Gastroesophageal sphincter (tissue), 4 donors: ENCODE results near the gene PPP1R37. TPM values are rescaled to one million over a fixed set of nuclear protein-coding genes. Genes with fewer than 3 reads are reported as not detected.
A peak's percentile ranks its signal among the peaks of the same experiment; 100 is the strongest.

Experiments
- ATAC-seq: fragments of 150-250 bp; one replicate; pipeline ENCODE4 v1.9.1; 2016; ENCODE audit warnings: mild to moderate bottlenecking, moderate library complexity
- H3K27ac ChIP-seq, 4 donors: fragments of 200-600 bp; sonication (generic) in 3 of 4; 1 replicate in 3 of 4; 2 replicates in 1 of 4; pipeline ENCODE4 v1.5.1; 2016 to 2019
- H3K27me3 ChIP-seq: fragments of 200-600 bp; sonication (generic); one replicate; pipeline ENCODE4 v1.5.1; 2019
- H3K36me3 ChIP-seq, 2 donors: fragments of 200-600 bp; sonication (generic); one replicate each; pipeline ENCODE4 v1.5.1; 2019; ENCODE audit warnings: control low read depth in 1 of 2
- H3K4me1 ChIP-seq, 3 donors: fragments of 200-600 bp; sonication (generic); 1 replicate in 2 of 3; 2 replicates in 1 of 3; pipeline ENCODE4 v1.5.1; 2016 to 2019; ENCODE audit warnings: control low read depth in 2 of 3
- H3K4me3 ChIP-seq, 2 donors: fragments of 200-600 bp; sonication (generic); one replicate each; pipeline ENCODE4 v1.5.1; 2019; ENCODE audit warnings: mild to moderate bottlenecking in 1 of 2, moderate library complexity in 1 of 2
- H3K9me3 ChIP-seq, 3 donors: fragments of 200-600 bp; sonication (generic); one replicate each; pipeline ENCODE4 v1.5.1; 2017 to 2019; ENCODE audit warnings: control low read depth in 2 of 3
- CTCF ChIP-seq, 4 experiments: fragments of 200-600 bp in 2 of 4; fragments of 450-650 bp in 2 of 4; sonication (generic) in 1 of 4; IDR thresholded peaks; one replicate each; pipeline ENCODE4 v1.5.1; 2017 to 2019; ENCODE audit warnings: antibody characterized with exemption in 4 of 4, mild to moderate bottlenecking in 2 of 4, moderate library complexity in 2 of 4
- EP300 ChIP-seq: sonication (generic); formaldehyde crosslinking; IDR thresholded peaks from one replicate; pipeline ENCODE4 v1.6.1; 2017; ENCODE audit warnings: antibody characterized with exemption, mild to moderate bottlenecking
- POLR2A ChIP-seq, 2 donors: fragments of 450-650 bp; IDR thresholded peaks; one replicate each; pipeline ENCODE4 v1.6.1; 2017; ENCODE audit warnings: antibody characterized with exemption in 2 of 2, mild to moderate bottlenecking in 2 of 2, moderate library complexity in 1 of 2
- POLR2AphosphoS5 ChIP-seq: sonication (generic); formaldehyde crosslinking; IDR thresholded peaks from one replicate; pipeline ENCODE4 v1.6.1; 2017; ENCODE audit warnings: antibody characterized with exemption
- WGBS, 2 donors: methylation state at CpG; one replicate each; pipeline ENCODE4 v1.1.5; 2018; ENCODE audit warnings: low coverage in 1 of 2; 5-methylcytosine and 5-hydroxymethylcytosine counted together
- total RNA-seq, 4 donors: library from RNA; depleted of rRNA; stranded (reverse); fragments of >200 nt; gene quantifications; one replicate each; pipeline ENCODE4 v1.1.0, GENCODE V29; 2016

Gene PPP1R37
- total RNA-seq, 4 donors from 2014 or later: 22.6 to 51.4 (median 24.6) TPM

- H3K27ac ChIP-seq: peak overlapping the region in 1 of 4 donors; percentile 10
- WGBS, 2 donors: 80% methylated on average over 1 of the region's 8 CpGs
- H3K27me3 ChIP-seq: no peaks in the 10 kb centered on the region
- no peak for ATAC-seq
- no peaks in the 10 kb centered on the region for H3K9me3 ChIP-seq
- H3K36me3 ChIP-seq: no peaks in the 10 kb centered on the region
- H3K4me1 ChIP-seq: peaks cover 0 to 85% (median 35%) of the 10 kb centered on the region in 3 donors
- no peak for TF ChIP-seq CTCF (IDR thresholded peaks at IDR 0.05)
- TF ChIP-seq POLR2AphosphoS5: no peak
- TF ChIP-seq EP300: no peak
- TF ChIP-seq POLR2A (IDR thresholded peaks at IDR 0.05): no peak
- no peak overlapping the region for H3K4me3 ChIP-seq
These were observed 7.9 kb downstream of the PPP1R37 start for GRCh38 chr19:45100846-45101252.

- 70 to 90% methylated on average over 4 of the region's 8 CpGs for WGBS, 2 donors
- Histone ChIP-seq H3K4me3 (no peak overlapping the region), H3K9me3 (no peaks in the 10 kb centered on the region), H3K36me3 (no peaks in the 10 kb centered on the region), H3K27ac (no peak overlapping the region), H3K4me1 (peaks cover 0 to 76% (median 35%) of the 10 kb centered on the region in 3 donors), H3K27me3 (no peaks in the 10 kb centered on the region)
- no peak for TF ChIP-seq POLR2A (IDR thresholded peaks at IDR 0.05)
- ATAC-seq: no peak
These were observed 8.8 kb downstream of the PPP1R37 start for GRCh38 chr19:45101806-45102205.

GRCh38 chr19:45102481-45102880, 9.5 kb downstream of the PPP1R37 start:
- H3K4me1 ChIP-seq: peaks cover 0 to 69% (median 34%) of the 10 kb centered on the region in 3 donors

GRCh38 chr19:45103156-45103507, 10.2 kb downstream of the PPP1R37 start:
- no peaks in the 10 kb centered on the region for H3K9me3 ChIP-seq
- ATAC-seq: peak; percentile 28
- peak overlapping the region in 1 of 2 donors; percentile 23 for H3K4me3 ChIP-seq
- H3K4me1 ChIP-seq: peaks cover 0 to 63% (median 28%) of the 10 kb centered on the region in 3 donors
- H3K27ac ChIP-seq: peak overlapping the region in 1 of 4 donors; percentile 8
- 30% methylated on average over 2 of the region's 15 CpGs; no CpG with 5 or more reads in 1 of the 2 donors for WGBS, 2 donors
- H3K27me3 ChIP-seq: no peaks in the 10 kb centered on the region
- TF ChIP-seq POLR2AphosphoS5: no peak
- no peak for TF ChIP-seq CTCF (IDR thresholded peaks at IDR 0.05)
- no peak for TF ChIP-seq POLR2A (IDR thresholded peaks at IDR 0.05)
- TF ChIP-seq EP300: no peak
- no peaks in the 10 kb centered on the region for H3K36me3 ChIP-seq

More at GRCh38 chr19:45102481-45102880, 9.5 kb downstream of the PPP1R37 start:
- no peak for TF ChIP-seq EP300
- no peak for TF ChIP-seq POLR2A (IDR thresholded peaks at IDR 0.05)
- TF ChIP-seq CTCF (IDR thresholded peaks at IDR 0.05): no peak
- TF ChIP-seq POLR2AphosphoS5: no peak
- H3K9me3 ChIP-seq: no peaks in the 10 kb centered on the region
- no CpG with 5 or more reads among the region's 7 CpGs for WGBS, 2 donors
- no peak overlapping the region for H3K27ac ChIP-seq
- H3K4me3 ChIP-seq: no peak overlapping the region
- ATAC-seq: no peak
- no peaks in the 10 kb centered on the region for H3K27me3 ChIP-seq
- no peaks in the 10 kb centered on the region for H3K36me3 ChIP-seq

- no peaks in the 10 kb centered on the region for H3K9me3 ChIP-seq
- peak overlapping the region in 1 of 2 donors; percentile 23 for H3K4me3 ChIP-seq
- no peak for ATAC-seq
- no peaks in the 10 kb centered on the region for H3K27me3 ChIP-seq
- 7 to 48% methylated on average over 3 to 19 of the region's 26 CpGs for WGBS, 2 donors
- no peaks in the 10 kb centered on the region for H3K36me3 ChIP-seq
- TF ChIP-seq CTCF (IDR thresholded peaks at IDR 0.05) (no peak), POLR2AphosphoS5 (no peak), POLR2A (IDR thresholded peaks at IDR 0.05) (no peak), EP300 (no peak)
- H3K4me1 ChIP-seq: peaks cover 0 to 57% (median 22%) of the 10 kb centered on the region in 3 donors
- peak overlapping the region in 1 of 4 donors; percentile 8 for H3K27ac ChIP-seq
These were observed 10.7 kb downstream of the PPP1R37 start for GRCh38 chr19:45103508-45104319.
